Coronary artery (tissue), 2 donors: ENCODE measurements around the gene MPV17.

ENCODE experiments used
- DNase-seq: peaks from one replicate; pipeline ENCODE4 v3.0.0-alpha.2; 2017; ENCODE audit warnings: low spot score
- H3K27ac ChIP-seq, 2 donors: fragments of 200-600 bp; sonication (generic); one replicate each; pipeline ENCODE4 v1.5.1; 2016 to 2019
- H3K4me3 ChIP-seq: fragments of 200-600 bp; sonication (generic); 2 replicates; pipeline ENCODE4 v1.5.1; 2016; ENCODE audit warnings: mild to moderate bottlenecking, moderate library complexity
- TF ChIP-seq, protein P1 (sequence below): fragments of 200-600 bp; sonication (generic); IDR thresholded peaks from one replicate; pipeline ENCODE4 v1.5.1; 2019; ENCODE audit warnings: antibody characterized with exemption

The MPV17 gene

DNA sequence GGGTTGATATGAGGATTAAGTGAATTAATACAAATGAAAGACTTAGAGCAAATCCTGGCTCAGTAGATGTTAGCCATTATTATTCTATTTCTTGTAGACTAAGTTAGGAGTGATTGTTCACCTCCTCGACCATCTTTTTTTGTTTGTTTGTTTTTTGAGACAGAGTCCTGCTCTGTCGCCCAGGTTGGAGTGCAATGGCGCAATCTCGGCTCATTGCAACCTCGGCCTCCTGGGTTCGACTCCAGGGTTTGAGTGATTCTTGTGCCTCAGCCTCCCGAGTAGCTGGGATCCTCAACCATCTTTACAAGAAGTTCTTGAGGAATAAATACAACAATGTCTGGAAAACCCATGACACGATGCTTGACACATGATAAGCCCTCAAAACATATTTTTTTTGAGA is 28.0 kb downstream of the MPV17 start:
- DNase-seq, result no peak
- TF ChIP-seq, protein P1, sequence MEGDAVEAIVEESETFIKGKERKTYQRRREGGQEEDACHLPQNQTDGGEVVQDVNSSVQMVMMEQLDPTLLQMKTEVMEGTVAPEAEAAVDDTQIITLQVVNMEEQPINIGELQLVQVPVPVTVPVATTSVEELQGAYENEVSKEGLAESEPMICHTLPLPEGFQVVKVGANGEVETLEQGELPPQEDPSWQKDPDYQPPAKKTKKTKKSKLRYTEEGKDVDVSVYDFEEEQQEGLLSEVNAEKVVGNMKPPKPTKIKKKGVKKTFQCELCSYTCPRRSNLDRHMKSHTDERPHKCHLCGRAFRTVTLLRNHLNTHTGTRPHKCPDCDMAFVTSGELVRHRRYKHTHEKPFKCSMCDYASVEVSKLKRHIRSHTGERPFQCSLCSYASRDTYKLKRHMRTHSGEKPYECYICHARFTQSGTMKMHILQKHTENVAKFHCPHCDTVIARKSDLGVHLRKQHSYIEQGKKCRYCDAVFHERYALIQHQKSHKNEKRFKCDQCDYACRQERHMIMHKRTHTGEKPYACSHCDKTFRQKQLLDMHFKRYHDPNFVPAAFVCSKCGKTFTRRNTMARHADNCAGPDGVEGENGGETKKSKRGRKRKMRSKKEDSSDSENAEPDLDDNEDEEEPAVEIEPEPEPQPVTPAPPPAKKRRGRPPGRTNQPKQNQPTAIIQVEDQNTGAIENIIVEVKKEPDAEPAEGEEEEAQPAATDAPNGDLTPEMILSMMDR, result no peak
- Histone ChIP-seq H3K4me3 (no peak overlapping the region), H3K27ac (no peak overlapping the region)

- H3K27ac ChIP-seq, result no peak overlapping the region
- DNase-seq, result no peak
- H3K4me3 ChIP-seq, result no peak overlapping the region
- TF ChIP-seq, protein P1, result no peak
These were observed 31.0 kb downstream of the MPV17 start for GRCh38 chr2:27291865-27292264.

GRCh38 chr2:27290549-27290948 is 32.3 kb downstream of the MPV17 start:
- Histone ChIP-seq H3K27ac (no peak overlapping the region), H3K4me3 (no peak overlapping the region)

GRCh38 chr2:27288610-27289009 is 34.3 kb downstream of the MPV17 start:
- no peak overlapping the region for H3K27ac ChIP-seq
- TF ChIP-seq, protein P1, result no peak
- no peak overlapping the region for H3K4me3 ChIP-seq
- DNase-seq, result no peak

More at GRCh38 chr2:27290549-27290948, 32.3 kb downstream of the MPV17 start:
- DNase-seq, result no peak
- TF ChIP-seq, protein P1, result no peak

- TF ChIP-seq, protein P1, result no peak
- H3K27ac ChIP-seq, result no peak overlapping the region
- no peak overlapping the region for H3K4me3 ChIP-seq
These were observed 37.4 kb downstream of the MPV17 start for GRCh38 chr2:27285481-27285880.

DNA sequence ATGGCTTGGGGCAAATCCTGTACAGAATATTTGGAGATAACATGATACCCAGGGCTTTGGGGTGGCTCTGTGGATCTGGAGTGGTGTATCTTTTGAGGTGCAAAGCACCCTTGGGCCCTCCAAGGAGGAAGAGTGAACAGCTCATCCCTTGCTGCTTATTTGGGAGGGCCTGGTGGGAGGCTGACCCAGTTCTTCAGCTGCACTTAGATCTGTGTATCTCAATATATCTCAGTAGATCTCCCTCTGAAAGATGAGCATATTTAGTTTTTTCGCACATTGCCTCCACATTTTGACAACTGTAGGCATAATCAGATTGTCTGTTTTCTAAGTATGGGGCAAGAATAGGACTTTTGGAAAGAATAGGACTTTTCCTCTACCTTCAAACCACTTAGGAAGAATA is 37.9 kb downstream of the MPV17 start:
- DNase-seq, result no peak
- H3K4me3 ChIP-seq, result no peak overlapping the region
- H3K27ac ChIP-seq, result no peak overlapping the region

More at GRCh38 chr2:27285481-27285880, 37.4 kb downstream of the MPV17 start:
- DNase-seq, result no peak

GRCh38 chr2:27282892-27283291 is 40.0 kb downstream of the MPV17 start:
- Histone ChIP-seq H3K27ac (no peak overlapping the region), H3K4me3 (no peak overlapping the region)
- TF ChIP-seq, protein P1, result no peak
- DNase-seq, result no peak

More for the DNA sequence above, 37.9 kb downstream of the MPV17 start:
- TF ChIP-seq, protein P1, result no peak
